ENCODE measurements around the gene PTPN22.

Gene PTPN22

DNA sequence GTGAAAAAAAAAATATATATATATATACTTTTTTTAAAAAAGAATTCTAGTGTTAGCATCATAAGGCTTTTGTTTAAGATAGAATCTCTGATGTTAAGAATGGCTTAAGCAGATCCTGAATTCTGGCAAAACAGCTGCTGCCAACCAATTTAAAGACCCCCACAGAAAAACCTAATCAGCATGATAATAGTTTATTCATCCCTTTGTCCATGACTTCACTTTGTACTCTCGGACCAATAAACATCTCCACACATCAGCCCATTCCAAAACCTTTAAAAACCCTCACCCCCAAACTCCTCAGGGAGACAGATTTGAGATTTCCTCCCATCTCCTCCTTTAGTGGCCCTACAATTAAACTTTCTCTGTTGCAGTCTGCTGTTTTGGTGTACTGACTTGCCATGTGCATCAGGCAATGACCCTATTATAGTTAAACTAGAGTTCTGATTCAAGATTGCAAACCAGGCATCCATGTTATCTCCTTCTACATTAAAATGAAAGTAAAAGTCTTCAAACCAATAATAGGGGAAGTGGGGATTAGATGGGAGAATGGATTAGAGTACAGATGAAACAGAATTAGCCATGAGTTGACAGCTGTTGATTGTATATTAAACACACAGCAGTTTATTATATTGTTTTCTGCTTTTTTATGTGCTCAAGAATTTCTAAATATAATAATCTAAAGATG is 102.5 kb downstream of the PTPN22 start:
- no peak for DNase-seq
- Histone ChIP-seq H3K9me3 (ENCODE audit: severe bottlenecking) (no peaks in the 10 kb centered on the region), H3K36me3 (peaks cover 22% of the 10 kb centered on the region)

GRCh38 chr1:113765306-113766230 is 105.9 kb downstream of the PTPN22 start:
- TF ChIP-seq, protein P1, sequence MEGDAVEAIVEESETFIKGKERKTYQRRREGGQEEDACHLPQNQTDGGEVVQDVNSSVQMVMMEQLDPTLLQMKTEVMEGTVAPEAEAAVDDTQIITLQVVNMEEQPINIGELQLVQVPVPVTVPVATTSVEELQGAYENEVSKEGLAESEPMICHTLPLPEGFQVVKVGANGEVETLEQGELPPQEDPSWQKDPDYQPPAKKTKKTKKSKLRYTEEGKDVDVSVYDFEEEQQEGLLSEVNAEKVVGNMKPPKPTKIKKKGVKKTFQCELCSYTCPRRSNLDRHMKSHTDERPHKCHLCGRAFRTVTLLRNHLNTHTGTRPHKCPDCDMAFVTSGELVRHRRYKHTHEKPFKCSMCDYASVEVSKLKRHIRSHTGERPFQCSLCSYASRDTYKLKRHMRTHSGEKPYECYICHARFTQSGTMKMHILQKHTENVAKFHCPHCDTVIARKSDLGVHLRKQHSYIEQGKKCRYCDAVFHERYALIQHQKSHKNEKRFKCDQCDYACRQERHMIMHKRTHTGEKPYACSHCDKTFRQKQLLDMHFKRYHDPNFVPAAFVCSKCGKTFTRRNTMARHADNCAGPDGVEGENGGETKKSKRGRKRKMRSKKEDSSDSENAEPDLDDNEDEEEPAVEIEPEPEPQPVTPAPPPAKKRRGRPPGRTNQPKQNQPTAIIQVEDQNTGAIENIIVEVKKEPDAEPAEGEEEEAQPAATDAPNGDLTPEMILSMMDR (IDR thresholded peaks at IDR 0.05; ENCODE audit: low read depth, low read length) = no peak
- no peak for DNase-seq
- no peak overlapping the region for H3K4me3 ChIP-seq (ENCODE audit: low read depth, low read length)
- H3K27ac ChIP-seq = no peak overlapping the region
- H3K9me3 ChIP-seq (ENCODE audit: severe bottlenecking) = no peaks in the 10 kb centered on the region
- H3K36me3 ChIP-seq = peaks cover 20% of the 10 kb centered on the region
- H3K27me3 ChIP-seq (ENCODE audit: insufficient read depth, low read depth, severe bottlenecking) = no peaks in the 10 kb centered on the region

More for the DNA sequence above, 102.5 kb downstream of the PTPN22 start:
- TF ChIP-seq, protein P1 (IDR thresholded peaks at IDR 0.05; ENCODE audit: low read depth, low read length) = no peak
- no peak overlapping the region for H3K4me3 ChIP-seq (ENCODE audit: low read depth, low read length)
- no peaks in the 10 kb centered on the region for H3K27me3 ChIP-seq (ENCODE audit: insufficient read depth, low read depth, severe bottlenecking)
- no peak overlapping the region for H3K27ac ChIP-seq

Measured in WERI-Rb-1 (cell line).